Measurements from ENCODE around the gene TRAPPC11. TPM values are rescaled to one million over a fixed set of nuclear protein-coding genes. Genes with fewer than 3 reads are reported as not detected.

Gene TRAPPC11
- total and polyA plus RNA-seq, 2 experiments from 2014 or later = 15.0 to 42.7 TPM

DNA sequence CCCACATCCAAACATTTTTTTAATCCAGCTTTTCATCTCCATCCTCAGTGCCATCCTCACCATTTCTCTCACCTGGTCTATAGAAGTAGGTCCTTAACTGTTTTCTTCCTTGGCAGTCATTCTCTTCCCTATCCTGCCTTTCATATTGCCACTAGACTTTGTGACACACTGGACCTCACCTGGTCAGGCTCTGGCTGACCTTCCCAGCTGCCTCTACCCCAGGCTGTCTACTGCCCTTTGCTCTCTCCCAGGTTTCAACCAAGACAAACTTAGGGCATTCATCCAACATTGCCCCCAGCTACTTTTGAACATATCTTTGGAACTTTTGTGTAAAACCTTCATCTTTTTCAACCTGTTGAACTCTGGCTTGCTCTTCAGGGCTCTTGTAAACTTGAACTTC, 39.8 kb downstream of the TRAPPC11 start (continued):
- TF ChIP-seq, protein P1, sequence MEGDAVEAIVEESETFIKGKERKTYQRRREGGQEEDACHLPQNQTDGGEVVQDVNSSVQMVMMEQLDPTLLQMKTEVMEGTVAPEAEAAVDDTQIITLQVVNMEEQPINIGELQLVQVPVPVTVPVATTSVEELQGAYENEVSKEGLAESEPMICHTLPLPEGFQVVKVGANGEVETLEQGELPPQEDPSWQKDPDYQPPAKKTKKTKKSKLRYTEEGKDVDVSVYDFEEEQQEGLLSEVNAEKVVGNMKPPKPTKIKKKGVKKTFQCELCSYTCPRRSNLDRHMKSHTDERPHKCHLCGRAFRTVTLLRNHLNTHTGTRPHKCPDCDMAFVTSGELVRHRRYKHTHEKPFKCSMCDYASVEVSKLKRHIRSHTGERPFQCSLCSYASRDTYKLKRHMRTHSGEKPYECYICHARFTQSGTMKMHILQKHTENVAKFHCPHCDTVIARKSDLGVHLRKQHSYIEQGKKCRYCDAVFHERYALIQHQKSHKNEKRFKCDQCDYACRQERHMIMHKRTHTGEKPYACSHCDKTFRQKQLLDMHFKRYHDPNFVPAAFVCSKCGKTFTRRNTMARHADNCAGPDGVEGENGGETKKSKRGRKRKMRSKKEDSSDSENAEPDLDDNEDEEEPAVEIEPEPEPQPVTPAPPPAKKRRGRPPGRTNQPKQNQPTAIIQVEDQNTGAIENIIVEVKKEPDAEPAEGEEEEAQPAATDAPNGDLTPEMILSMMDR (conservative IDR thresholded peaks at IDR 0.05; ENCODE audit: low read depth in 2 of 2) = no peak
- TF ChIP-seq, protein P2, sequence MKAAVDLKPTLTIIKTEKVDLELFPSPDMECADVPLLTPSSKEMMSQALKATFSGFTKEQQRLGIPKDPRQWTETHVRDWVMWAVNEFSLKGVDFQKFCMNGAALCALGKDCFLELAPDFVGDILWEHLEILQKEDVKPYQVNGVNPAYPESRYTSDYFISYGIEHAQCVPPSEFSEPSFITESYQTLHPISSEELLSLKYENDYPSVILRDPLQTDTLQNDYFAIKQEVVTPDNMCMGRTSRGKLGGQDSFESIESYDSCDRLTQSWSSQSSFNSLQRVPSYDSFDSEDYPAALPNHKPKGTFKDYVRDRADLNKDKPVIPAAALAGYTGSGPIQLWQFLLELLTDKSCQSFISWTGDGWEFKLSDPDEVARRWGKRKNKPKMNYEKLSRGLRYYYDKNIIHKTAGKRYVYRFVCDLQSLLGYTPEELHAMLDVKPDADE (IDR thresholded peaks at IDR 0.05) = no peak
- TF ChIP-seq ZNF114 (CRISPR knock-in tag; IDR thresholded peaks at IDR 0.05) (no peak), JUNB (IDR thresholded peaks at IDR 0.05; ENCODE audit: unreplicated experiment) (no peak)

DNA sequence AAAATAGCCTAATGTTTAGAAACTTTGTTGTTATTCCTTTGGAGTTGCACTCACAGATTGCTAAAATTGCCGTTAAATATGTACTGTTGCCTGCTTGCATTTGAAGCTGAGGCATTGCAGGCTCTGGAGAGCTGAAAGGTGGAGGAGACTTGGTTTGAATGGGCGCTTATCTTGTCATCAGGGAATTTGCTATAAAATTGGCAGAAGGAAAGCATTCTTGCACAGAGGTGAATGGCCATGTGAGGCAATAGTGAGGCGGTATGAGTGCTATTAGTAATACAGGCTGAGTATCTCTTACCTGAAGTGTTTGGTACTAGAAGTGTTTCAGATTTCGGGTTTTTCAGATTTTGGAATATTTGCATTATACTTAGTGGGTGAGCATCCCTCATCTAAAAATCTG, 41.3 kb downstream of the TRAPPC11 start:
- Histone ChIP-seq H4K20me1 (replicated peaks; ENCODE audit: insufficient read depth) (0 out of 2 replicates have a peak, but pooled peaks cover 4% of the 10 kb centered on the region), H2AFZ (no peak overlapping the region), H3K27ac (ENCODE audit: low read depth) (no peak overlapping the region), H3K27me3 (ENCODE audit: insufficient read depth) (no peaks in the 10 kb centered on the region), H3K79me2 (replicated peaks; ENCODE audit: insufficient read depth) (no peaks in the 10 kb centered on the region), H3F3A (replicated peaks; ENCODE audit: low read depth) (no peaks in the 10 kb centered on the region), H3K4me3 (no peak overlapping the region), H3K4me1 (ENCODE audit: insufficient read depth) (no peaks in the 10 kb centered on the region), H3K36me3 (ENCODE audit: insufficient read depth) (peaks cover 45% of the 10 kb centered on the region), H3K9me2 (ENCODE audit: insufficient read depth) (no peaks in the 10 kb centered on the region), H3K4me2 (no peak overlapping the region)
- Mint-ChIP-seq H3K4me3 (no peak overlapping the region), H3K27ac (no peak overlapping the region), H3K9me3 (no peaks in the 10 kb centered on the region), H3K36me3 (ENCODE audit: low read depth) (peaks cover 83% of the 10 kb centered on the region), H3K4me1 (no peaks in the 10 kb centered on the region), H3K27me3 (ENCODE audit: insufficient read depth, low read depth, poor library complexity) (no peaks in the 10 kb centered on the region)
- ATAC-seq = no peak
- DNase-seq (ENCODE audit: low spot score) = no peak
- TF ChIP-seq, protein P3, sequence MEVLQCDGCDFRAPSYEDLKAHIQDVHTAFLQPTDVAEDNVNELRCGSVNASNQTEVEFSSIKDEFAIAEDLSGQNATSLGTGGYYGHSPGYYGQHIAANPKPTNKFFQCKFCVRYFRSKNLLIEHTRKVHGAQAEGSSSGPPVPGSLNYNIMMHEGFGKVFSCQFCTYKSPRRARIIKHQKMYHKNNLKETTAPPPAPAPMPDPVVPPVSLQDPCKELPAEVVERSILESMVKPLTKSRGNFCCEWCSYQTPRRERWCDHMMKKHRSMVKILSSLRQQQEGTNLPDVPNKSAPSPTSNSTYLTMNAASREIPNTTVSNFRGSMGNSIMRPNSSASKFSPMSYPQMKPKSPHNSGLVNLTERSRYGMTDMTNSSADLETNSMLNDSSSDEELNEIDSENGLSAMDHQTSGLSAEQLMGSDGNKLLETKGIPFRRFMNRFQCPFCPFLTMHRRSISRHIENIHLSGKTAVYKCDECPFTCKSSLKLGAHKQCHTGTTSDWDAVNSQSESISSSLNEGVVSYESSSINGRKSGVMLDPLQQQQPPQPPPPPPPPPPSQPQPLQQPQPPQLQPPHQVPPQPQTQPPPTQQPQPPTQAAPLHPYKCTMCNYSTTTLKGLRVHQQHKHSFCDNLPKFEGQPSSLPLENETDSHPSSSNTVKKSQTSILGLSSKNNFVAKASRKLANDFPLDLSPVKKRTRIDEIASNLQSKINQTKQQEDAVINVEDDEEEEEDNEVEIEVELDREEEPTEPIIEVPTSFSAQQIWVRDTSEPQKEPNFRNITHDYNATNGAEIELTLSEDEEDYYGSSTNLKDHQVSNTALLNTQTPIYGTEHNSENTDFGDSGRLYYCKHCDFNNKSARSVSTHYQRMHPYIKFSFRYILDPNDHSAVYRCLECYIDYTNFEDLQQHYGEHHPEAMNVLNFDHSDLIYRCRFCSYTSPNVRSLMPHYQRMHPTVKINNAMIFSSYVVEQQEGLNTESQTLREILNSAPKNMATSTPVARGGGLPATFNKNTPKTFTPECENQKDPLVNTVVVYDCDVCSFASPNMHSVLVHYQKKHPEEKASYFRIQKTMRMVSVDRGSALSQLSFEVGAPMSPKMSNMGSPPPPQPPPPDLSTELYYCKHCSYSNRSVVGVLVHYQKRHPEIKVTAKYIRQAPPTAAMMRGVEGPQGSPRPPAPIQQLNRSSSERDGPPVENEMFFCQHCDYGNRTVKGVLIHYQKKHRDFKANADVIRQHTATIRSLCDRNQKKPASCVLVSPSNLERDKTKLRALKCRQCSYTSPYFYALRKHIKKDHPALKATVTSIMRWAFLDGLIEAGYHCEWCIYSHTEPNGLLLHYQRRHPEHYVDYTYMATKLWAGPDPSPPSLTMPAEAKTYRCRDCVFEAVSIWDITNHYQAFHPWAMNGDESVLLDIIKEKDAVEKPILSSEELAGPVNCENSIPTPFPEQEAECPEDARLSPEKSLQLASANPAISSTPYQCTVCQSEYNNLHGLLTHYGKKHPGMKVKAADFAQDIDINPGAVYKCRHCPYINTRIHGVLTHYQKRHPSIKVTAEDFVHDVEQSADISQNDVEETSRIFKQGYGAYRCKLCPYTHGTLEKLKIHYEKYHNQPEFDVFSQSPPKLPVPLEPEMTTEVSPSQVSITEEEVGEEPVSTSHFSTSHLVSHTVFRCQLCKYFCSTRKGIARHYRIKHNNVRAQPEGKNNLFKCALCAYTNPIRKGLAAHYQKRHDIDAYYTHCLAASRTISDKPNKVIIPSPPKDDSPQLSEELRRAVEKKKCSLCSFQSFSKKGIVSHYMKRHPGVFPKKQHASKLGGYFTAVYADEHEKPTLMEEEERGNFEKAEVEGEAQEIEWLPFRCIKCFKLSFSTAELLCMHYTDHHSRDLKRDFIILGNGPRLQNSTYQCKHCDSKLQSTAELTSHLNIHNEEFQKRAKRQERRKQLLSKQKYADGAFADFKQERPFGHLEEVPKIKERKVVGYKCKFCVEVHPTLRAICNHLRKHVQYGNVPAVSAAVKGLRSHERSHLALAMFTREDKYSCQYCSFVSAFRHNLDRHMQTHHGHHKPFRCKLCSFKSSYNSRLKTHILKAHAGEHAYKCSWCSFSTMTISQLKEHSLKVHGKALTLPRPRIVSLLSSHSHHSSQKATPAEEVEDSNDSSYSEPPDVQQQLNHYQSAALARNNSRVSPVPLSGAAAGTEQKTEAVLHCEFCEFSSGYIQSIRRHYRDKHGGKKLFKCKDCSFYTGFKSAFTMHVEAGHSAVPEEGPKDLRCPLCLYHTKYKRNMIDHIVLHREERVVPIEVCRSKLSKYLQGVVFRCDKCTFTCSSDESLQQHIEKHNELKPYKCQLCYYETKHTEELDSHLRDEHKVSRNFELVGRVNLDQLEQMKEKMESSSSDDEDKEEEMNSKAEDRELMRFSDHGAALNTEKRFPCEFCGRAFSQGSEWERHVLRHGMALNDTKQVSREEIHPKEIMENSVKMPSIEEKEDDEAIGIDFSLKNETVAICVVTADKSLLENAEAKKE (CRISPR knock-in tag; IDR thresholded peaks at IDR 0.05) = no peak
- TF ChIP-seq EZH2phosphoT487 (IDR thresholded peaks at IDR 0.05; ENCODE audit: unreplicated experiment) (no peak), CREB1 (CRISPR knock-in tag; IDR thresholded peaks at IDR 0.05; ENCODE audit: low read depth) (no peak), NANOG (IDR thresholded peaks at IDR 0.05; ENCODE audit: borderline replicate concordance) (no peak), ZNF114 (CRISPR knock-in tag; IDR thresholded peaks at IDR 0.05) (no peak), EZH2 (IDR thresholded peaks at IDR 0.05; ENCODE audit: low read depth, unreplicated experiment) (no peak), POLR2AphosphoS5 (IDR thresholded peaks at IDR 0.05; ENCODE audit: low read depth) (no peak), JUNB (IDR thresholded peaks at IDR 0.05; ENCODE audit: unreplicated experiment) (no peak), STAT1 (IDR thresholded peaks at IDR 0.05; ENCODE audit: unreplicated experiment) (no peak)
- TF ChIP-seq, protein P4, sequence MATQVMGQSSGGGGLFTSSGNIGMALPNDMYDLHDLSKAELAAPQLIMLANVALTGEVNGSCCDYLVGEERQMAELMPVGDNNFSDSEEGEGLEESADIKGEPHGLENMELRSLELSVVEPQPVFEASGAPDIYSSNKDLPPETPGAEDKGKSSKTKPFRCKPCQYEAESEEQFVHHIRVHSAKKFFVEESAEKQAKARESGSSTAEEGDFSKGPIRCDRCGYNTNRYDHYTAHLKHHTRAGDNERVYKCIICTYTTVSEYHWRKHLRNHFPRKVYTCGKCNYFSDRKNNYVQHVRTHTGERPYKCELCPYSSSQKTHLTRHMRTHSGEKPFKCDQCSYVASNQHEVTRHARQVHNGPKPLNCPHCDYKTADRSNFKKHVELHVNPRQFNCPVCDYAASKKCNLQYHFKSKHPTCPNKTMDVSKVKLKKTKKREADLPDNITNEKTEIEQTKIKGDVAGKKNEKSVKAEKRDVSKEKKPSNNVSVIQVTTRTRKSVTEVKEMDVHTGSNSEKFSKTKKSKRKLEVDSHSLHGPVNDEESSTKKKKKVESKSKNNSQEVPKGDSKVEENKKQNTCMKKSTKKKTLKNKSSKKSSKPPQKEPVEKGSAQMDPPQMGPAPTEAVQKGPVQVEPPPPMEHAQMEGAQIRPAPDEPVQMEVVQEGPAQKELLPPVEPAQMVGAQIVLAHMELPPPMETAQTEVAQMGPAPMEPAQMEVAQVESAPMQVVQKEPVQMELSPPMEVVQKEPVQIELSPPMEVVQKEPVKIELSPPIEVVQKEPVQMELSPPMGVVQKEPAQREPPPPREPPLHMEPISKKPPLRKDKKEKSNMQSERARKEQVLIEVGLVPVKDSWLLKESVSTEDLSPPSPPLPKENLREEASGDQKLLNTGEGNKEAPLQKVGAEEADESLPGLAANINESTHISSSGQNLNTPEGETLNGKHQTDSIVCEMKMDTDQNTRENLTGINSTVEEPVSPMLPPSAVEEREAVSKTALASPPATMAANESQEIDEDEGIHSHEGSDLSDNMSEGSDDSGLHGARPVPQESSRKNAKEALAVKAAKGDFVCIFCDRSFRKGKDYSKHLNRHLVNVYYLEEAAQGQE (IDR thresholded peaks at IDR 0.05; ENCODE audit: unreplicated experiment) = no peak
- TF ChIP-seq, protein P2 (IDR thresholded peaks at IDR 0.05) = no peak

Measured in GM23338 (cell line).